ENCODE measurements around the gene ATP1A2.
A peak's percentile ranks its signal among the peaks of the same experiment; 100 is the strongest.
"Not testable (repeated sequence)": the region's sequence is repeated elsewhere in the genome, so short reads cannot be mapped to it uniquely, and the experiment has no call there.

ATP1A2 gene

GRCh38 chr1:160126342-160126741 is 10.8 kb downstream of the ATP1A2 start:
- DNase-seq, result not testable (repeated sequence)

DNA sequence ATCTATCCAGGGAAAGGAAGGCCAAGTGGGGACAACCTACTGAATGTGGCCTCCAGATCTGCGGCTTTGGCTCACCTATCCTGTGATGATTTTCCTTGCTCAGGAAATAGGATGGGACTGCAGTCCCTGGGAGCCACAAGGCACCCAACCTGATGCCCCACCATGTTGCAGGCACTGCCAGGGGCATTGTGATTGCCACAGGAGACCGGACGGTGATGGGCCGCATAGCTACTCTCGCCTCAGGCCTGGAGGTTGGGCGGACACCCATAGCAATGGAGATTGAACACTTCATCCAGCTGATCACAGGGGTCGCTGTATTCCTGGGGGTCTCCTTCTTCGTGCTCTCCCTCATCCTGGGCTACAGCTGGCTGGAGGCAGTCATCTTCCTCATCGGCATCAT is 11.8 kb downstream of the ATP1A2 start:
- DNase-seq, result no peak

DNA sequence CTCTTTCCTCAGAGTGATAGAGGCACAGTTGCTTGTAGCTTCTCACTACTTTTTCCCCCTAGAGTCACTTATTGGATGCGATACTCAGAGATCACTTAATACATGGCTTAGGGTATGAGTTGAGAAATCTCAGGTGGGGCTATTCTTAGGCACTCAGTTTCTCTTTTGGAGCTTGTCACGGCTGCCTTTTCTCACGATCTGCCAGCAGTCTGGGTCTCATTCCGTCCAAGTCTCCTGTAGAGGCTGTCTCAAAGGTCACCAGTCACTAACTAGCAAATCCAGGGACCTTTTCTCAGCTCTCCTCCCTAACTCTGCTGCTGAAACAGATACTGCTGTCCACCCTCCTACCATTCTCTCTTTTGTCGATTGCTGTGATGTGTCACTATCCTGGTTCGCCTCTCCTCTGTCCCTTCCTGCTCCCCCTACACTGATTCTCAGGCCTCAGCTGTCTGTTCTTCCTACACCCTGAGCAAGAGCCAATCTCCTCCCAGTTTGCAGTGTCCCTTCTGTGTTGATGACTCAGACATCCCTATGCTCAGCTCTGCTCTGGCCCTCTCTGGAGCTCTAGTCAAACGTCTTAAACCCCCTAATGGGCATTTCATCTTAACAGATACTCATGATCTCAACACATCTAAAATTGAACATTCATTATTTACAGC is 12.4 kb downstream of the ATP1A2 start:
- DNase-seq, result peak; percentile 60 to 68 (median 61)

DNA sequence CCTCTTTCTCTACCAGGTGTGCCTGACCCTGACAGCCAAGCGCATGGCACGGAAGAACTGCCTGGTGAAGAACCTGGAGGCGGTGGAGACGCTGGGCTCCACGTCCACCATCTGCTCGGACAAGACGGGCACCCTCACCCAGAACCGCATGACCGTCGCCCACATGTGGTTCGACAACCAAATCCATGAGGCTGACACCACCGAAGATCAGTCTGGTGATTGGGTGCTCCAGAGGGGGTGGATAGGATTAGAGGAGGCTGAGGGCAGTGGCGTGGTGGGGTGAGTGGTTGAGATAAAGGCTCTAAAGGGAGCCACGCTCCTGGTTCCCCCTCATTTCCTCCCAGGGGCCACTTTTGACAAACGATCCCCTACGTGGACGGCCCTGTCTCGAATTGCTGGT is 13.1 kb downstream of the ATP1A2 start:
- no peak for DNase-seq

DNA sequence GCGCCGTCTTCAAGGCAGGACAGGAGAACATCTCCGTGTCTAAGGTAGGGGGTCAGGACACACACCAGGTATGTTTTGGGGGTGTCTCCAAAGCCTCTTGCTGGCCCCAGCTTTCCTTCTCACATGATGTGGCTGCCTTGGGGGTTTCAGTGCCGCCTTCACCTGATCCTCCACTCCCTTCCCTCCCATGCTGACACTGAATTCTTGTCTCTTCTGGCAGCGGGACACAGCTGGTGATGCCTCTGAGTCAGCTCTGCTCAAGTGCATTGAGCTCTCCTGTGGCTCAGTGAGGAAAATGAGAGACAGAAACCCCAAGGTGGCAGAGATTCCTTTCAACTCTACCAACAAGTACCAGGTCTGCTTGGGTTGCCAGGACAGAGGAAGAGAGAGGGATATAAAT is 13.5 kb downstream of the ATP1A2 start:
- DNase-seq, result no peak

DNA sequence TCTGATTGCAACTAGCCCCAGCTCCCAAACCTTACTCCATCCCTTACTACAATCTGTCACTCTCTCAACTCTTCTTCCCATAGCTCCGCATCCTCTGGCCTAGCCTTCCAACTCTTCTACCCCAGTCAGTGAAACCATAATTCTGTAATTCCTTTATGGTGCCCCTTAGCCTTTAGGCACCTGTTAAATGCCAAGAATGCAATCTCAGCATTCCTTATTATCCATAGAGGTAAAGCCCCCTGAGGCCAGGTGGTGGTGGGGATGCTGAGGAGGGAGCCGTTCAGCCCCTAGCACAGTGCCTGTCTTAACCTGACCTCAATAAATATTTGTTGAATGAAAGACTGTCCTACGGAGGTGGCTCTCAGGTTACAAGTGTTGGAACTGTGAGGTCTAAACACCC is 14.0 kb downstream of the ATP1A2 start:
- DNase-seq, result no peak

- DNase-seq, result no peak
Observed at GRCh38 chr1:160129966-160130365, 14.4 kb downstream of the ATP1A2 start.

DNA sequence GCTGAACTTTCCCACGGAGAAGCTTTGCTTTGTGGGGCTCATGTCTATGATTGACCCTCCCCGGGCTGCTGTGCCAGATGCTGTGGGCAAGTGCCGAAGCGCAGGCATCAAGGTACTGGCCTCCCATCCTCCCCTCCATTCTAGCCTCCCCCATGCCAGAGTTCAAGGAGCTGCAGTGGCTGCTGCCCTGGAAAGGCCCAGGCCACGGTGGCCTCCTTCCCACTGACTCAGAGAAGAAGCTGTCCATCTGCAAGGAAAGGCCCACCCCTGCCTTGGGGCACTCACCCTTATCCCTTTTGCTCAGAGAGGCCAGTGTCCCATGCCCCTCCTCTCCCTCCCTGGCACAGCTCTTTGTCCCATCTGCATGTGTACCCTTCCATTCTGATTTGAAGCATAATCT is 14.9 kb downstream of the ATP1A2 start:
- no peak for DNase-seq

DNA sequence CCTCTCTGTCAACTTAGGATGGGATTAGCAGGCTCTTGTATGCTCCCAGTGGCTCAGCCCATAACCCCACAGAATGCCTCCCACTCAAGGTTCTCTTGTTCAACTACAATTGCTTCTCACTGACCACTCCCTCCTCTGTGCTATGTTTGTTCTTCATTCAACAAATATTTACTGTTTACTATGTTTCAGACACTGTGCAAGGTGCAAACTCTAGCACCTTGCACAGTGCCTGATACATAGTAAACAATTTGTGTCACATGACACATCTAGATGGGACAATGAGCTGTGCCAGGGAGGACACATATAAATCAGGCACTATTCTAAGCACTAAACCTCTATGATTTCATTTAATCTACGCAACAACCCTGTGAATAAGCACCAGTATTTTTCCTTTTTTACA is 15.4 kb downstream of the ATP1A2 start:
- DNase-seq, result no peak

GRCh38 chr1:160131803-160132565 is 16.4 kb downstream of the ATP1A2 start:
- no peak for DNase-seq

DNA sequence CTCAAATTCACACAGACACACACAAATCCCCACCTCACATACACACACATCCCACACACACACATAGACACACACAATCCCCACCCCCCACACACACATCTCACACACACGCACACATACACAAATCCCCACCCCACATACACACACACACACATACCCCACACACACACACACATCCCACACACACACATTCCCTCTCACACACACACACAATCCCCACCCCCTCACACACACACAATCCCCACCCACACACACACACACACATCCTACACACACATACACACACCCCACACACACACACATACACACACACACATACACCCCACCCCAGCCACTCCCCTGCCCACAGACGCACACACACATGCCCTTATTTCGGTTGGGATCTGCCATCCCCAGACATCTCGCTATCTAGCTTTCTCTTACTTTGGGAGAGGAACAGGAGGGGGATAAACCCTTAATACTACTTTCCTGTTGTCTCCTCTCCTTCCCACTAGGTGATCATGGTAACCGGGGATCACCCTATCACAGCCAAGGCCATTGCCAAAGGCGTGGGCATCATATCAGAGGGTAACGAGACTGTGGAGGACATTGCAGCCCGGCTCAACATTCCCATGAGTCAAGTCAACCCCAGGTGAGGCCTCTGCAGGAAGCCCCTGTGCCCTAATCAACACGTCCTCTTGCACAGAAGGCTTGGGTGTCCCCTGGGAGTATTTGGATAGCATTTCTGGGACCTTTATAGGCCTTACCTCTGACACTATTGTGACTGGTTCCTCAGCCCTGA is 18.6 kb downstream of the ATP1A2 start:
- DNase-seq, result no peak

DNA sequence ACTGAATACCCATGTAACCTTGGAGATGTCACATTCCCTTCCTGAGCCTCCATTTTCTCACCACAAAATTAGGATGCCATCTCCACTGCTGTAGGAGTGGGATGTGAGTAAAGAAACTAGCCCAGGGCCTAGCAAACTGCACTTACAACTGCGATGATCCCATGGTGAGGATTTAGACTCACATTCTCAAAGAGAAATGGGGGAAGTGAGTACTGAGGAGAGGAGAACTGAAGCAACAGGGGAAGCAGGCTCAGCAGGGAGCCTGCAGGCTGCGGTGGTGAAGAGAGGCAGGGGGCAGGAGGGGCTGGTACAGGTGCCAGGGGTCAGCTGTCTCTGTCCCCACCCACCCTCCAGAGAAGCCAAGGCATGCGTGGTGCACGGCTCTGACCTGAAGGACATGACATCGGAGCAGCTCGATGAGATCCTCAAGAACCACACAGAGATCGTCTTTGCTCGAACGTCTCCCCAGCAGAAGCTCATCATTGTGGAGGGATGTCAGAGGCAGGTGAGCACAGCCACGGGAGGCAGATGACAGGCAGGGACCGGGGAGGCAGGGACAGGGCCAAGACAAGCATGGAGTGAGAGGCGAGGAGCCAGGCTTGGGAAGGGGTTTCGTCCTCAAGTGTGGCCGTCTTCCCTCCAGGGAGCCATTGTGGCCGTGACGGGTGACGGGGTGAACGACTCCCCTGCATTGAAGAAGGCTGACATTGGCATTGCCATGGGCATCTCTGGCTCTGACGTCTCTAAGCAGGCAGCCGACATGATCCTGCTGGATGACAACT is 19.4 kb downstream of the ATP1A2 start:
- DNase-seq, result peak; percentile 36 to 41 (median 38)

- DNase-seq, result no peak
Observed at GRCh38 chr1:160136121-160136925, 20.8 kb downstream of the ATP1A2 start.

- DNase-seq, result no peak
Observed at GRCh38 chr1:160136926-160137200, 21.3 kb downstream of the ATP1A2 start.

- DNase-seq, result no peak
Observed at GRCh38 chr1:160137216-160137862, 21.8 kb downstream of the ATP1A2 start.

- no peak for DNase-seq
Observed at GRCh38 chr1:160139840-160140239, 24.3 kb downstream of the ATP1A2 start.

DNA sequence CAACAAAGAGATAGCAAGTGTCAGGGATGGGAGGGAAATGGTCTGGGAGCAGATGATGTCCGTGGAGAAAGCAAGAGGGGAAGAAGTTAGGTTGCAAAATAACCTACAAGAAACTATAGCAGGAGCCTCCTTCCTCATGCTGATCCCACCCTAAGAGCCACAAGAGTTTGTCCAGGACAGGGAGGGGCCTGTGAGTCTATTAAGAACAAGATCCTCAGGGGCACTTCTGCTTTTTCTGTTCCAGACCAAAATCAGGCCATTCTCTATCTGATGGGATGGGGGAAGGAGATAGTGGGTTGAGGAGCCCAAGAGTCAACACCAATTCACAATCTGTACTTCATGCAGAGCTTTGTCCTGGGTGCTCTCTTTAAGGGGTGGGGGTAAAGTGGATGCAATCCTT is 28.1 kb downstream of the ATP1A2 start:
- DNase-seq, result peak; percentile 55 to 68 (median 60)

DNA sequence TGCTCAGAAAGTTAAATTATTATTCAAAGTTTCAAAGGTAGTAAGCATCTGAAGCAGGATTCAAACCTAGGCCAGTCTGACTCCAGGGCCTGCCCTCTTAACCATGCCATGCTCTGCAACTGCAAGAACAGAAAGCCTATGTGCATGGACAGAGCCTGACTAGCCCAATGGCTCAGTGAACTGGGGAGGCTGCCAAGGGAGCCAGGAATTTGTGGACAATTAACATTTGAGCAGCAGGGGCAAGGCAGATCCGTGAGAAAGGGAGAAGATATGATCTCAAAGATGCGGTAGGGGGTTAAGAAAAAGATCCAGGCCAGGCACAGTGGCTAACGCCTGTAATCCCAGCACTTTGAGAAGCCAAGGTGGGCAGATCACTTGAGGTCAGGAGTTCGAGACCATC is 29.4 kb downstream of the ATP1A2 start:
- DNase-seq, result no peak

DNA sequence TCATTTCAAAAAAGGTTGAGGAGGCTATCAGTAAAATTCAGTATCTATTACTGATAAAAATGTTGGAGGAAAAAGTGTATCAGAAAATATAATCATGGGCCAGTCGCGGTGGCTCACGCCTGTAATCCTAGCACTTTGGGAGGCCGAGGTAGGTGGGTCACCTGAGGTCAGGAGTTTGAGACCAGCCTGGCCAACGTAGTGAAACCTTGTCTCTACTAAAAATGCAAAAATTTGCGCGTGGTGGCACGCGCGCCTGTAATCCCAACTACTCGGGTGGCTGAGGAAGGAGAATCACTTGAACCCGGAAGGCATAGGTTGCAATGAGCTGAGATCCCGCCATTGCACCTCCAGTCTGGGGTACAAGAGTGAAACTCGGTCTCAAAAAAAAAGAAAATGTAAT is 30.5 kb downstream of the ATP1A2 start:
- DNase-seq, result no peak

- DNase-seq, result no peak
Observed at GRCh38 chr1:160148121-160148520, 32.6 kb downstream of the ATP1A2 start.

DNA sequence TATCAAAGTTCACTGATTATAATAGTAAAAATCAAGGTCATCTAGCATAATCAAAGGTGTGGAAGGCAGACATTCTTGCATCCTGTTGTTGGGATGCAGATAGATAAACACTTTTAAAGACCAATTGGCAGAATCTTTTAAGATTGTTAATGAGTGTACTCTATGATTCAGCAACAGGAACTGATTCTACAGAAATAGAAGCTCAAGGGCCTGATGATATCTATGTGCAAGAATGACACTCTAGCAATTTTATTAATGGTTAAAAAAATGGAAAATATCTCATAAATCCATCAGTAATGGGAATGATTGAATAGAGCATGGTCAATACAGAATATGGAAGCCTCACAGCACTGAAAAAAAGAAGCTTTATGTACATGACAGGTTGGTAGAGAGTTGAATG is 33.7 kb downstream of the ATP1A2 start:
- DNase-seq, result peak in 1 of 3 donors; percentile 29

GRCh38 chr1:160149716-160150115 is 34.2 kb downstream of the ATP1A2 start:
- no peak for DNase-seq
